HepG2 (cell line): ENCODE measurements around the gene LHFPL2. TPM values are rescaled to one million over a fixed set of nuclear protein-coding genes. Genes with fewer than 3 reads are reported as not detected.

Experiments
- ATF5 ChIP-seq: sonication (generic); formaldehyde crosslinking; IDR thresholded peaks from 2 replicates; pipeline ENCODE4 v1.4.0; 2020; ENCODE audit warnings: mild to moderate bottlenecking, low read depth, missing genetic modification reagents
- CHD2 ChIP-seq: IDR thresholded peaks from 2 replicates; pipeline ENCODE4 v1.6.1; 2011; ENCODE audit warnings: low read depth, low read length, improper control_type of control experiment
- GATAD1 ChIP-seq: IDR thresholded peaks from 2 replicates; pipeline ENCODE4 v1.6.1; 2016; ENCODE audit warnings: missing genetic modification reagents, missing compliant biosample characterization
- GATAD2A ChIP-seq: IDR thresholded peaks from 2 replicates; pipeline ENCODE4 v1.6.1; 2016
- KLF16 ChIP-seq, 2 experiments: sonication (generic) in 1 of 2; formaldehyde crosslinking in 1 of 2; IDR thresholded peaks; 2 replicates each; pipeline versions ENCODE4 v1.6.1 to v1.8.0; 2016 to 2023; ENCODE audit warnings: missing genetic modification reagents in 2 of 2, missing compliant biosample characterization in 1 of 2
- MAFG ChIP-seq: sonication (generic); formaldehyde crosslinking; IDR thresholded peaks from 2 replicates; pipeline ENCODE4 v1.5.1; 2020; ENCODE audit warnings: mild to moderate bottlenecking, missing genetic modification reagents
- MEF2D ChIP-seq: sonication (generic); formaldehyde crosslinking; IDR thresholded peaks from 2 replicates; pipeline ENCODE4 v1.5.1; 2020; ENCODE audit warnings: mild to moderate bottlenecking, missing genetic modification reagents
- NONO ChIP-seq, 2 experiments: fragments of 450-650 bp in 1 of 2; sonication (generic) in 1 of 2; formaldehyde crosslinking in 1 of 2; IDR thresholded peaks in 1 of 2; conservative IDR thresholded peaks in 1 of 2; 2 replicates each; pipeline versions ENCODE4 v1.6.1 to v1.8.0; 2017 to 2022; ENCODE audit warnings: mild to moderate bottlenecking in 1 of 2, missing genetic modification reagents in 1 of 2, moderate library complexity in 1 of 2
- PAF1 ChIP-seq: IDR thresholded peaks from 2 replicates; pipeline ENCODE4 v1.6.1; 2016; ENCODE audit warnings: missing genetic modification reagents, missing compliant biosample characterization
- ZBTB8A ChIP-seq: sonication (generic); formaldehyde crosslinking; IDR thresholded peaks from 2 replicates; pipeline ENCODE4 v1.4.0; 2020; ENCODE audit warnings: mild to moderate bottlenecking, low read depth, missing genetic modification reagents, borderline replicate concordance
- ZNF124 ChIP-seq: sonication (generic); formaldehyde crosslinking; IDR thresholded peaks from 2 replicates; pipeline ENCODE4 v1.4.0; 2020; ENCODE audit warnings: missing genetic modification reagents
- ZNF207 ChIP-seq: fragments of 450-650 bp; IDR thresholded peaks from 2 replicates; pipeline ENCODE4 v1.6.1; 2016; ENCODE audit warnings: antibody characterized with exemption, borderline replicate concordance
- ZNF343 ChIP-seq: sonication (generic); formaldehyde crosslinking; IDR thresholded peaks from 2 replicates; pipeline ENCODE4 v1.4.0; 2020; ENCODE audit warnings: mild to moderate bottlenecking, missing genetic modification reagents
- ZNF451 ChIP-seq: sonication (generic); formaldehyde crosslinking; IDR thresholded peaks from 2 replicates; pipeline ENCODE4 v1.5.0; 2020; ENCODE audit warnings: mild to moderate bottlenecking, missing genetic modification reagents
- ZNF460 ChIP-seq: sonication (generic); formaldehyde crosslinking; IDR thresholded peaks from 2 replicates; pipeline ENCODE4 v1.5.1; 2020; ENCODE audit warnings: missing genetic modification reagents, mild to moderate bottlenecking, borderline replicate concordance
- ZNF501 ChIP-seq: sonication (generic); formaldehyde crosslinking; IDR thresholded peaks from 2 replicates; pipeline ENCODE4 v1.5.1; 2020; ENCODE audit warnings: mild to moderate bottlenecking, moderate library complexity, missing genetic modification reagents
- ZNF670 ChIP-seq: sonication (generic); formaldehyde crosslinking; IDR thresholded peaks from 2 replicates; pipeline ENCODE4 v1.8.0; 2022; ENCODE audit warnings: mild to moderate bottlenecking, missing genetic modification reagents, borderline replicate concordance
- ZSCAN30 ChIP-seq: sonication (generic); formaldehyde crosslinking; IDR thresholded peaks from 2 replicates; pipeline ENCODE4 v1.5.0; 2020; ENCODE audit warnings: mild to moderate bottlenecking, missing genetic modification reagents
- polyA plus RNA-seq, 8 experiments: library from polyadenylated mRNA; depleted of rRNA in 3 of 8; stranded (reverse) in 7 of 8; unstranded in 1 of 8; fragments of >200 nt; fragmentation: Illumina TruSeq in 4 of 8; extraction: Trizol in 4 of 8; gene quantifications; 2 replicates each; pipeline versions ENCODE4 v1.2.1 to v1.2.3, GENCODE V29; 2011 to 2016; ENCODE audit warnings: low read depth in 4 of 8, missing spikeins in 1 of 8, mixed read lengths in 1 of 8; ENCODE audit not compliant: insufficient read depth in 1 of 8
- total RNA-seq, 5 experiments: library from RNA; depleted of rRNA; stranded (reverse); fragments of >200 nt; fragmentation: Illumina TruSeq; extraction: Trizol; gene quantifications; 2 replicates each; pipeline ENCODE4 v1.2.3, GENCODE V29; 2016; ENCODE audit warnings: low read depth in 1 of 5
- TF ChIP-seq, protein P1 (sequence below): sonication (generic); formaldehyde crosslinking; IDR thresholded peaks from 2 replicates; pipeline ENCODE4 v1.8.0; 2023; ENCODE audit warnings: mild to moderate bottlenecking, missing genetic modification reagents
- TF ChIP-seq, protein P2 (sequence below): sonication (generic); formaldehyde crosslinking; IDR thresholded peaks from 2 replicates; pipeline ENCODE4 v1.8.0; 2022; ENCODE audit warnings: mild to moderate bottlenecking, missing genetic modification reagents
- TF ChIP-seq, protein P3 (sequence below): sonication (generic); formaldehyde crosslinking; IDR thresholded peaks from 2 replicates; pipeline ENCODE4 v1.9.0; 2021; ENCODE audit warnings: missing genetic modification reagents, borderline replicate concordance
- TF ChIP-seq, protein P4 (sequence below): sonication (generic); formaldehyde crosslinking; IDR thresholded peaks from 2 replicates; pipeline ENCODE4; 2020; ENCODE audit warnings: missing genetic modification reagents, mild to moderate bottlenecking, borderline replicate concordance

LHFPL2 gene
- total and polyA plus RNA-seq, 2 of the 13 experiments (the other 11 are each of a cell fraction or from before 2014, with no cell fraction given): 6.0 to 20.0 TPM

GRCh38 chr5:78640662-78641474 is 7.7 kb downstream of the LHFPL2 start (continued):
- no peak for TF ChIP-seq ZNF460 (CRISPR knock-in tag)
- TF ChIP-seq, protein P1, sequence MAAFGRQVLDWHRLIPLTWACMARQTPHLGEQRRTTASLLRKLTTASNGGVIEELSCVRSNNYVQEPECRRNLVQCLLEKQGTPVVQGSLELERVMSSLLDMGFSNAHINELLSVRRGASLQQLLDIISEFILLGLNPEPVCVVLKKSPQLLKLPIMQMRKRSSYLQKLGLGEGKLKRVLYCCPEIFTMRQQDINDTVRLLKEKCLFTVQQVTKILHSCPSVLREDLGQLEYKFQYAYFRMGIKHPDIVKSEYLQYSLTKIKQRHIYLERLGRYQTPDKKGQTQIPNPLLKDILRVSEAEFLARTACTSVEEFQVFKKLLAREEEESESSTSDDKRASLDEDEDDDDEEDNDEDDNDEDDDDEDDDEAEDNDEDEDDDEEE (CRISPR knock-in tag): no peak
- TF ChIP-seq MAFG (CRISPR knock-in tag): no peak
- no peak for TF ChIP-seq ZNF343 (CRISPR knock-in tag)
- no peak for TF ChIP-seq ZNF124 (CRISPR knock-in tag)
- no peak for TF ChIP-seq ZNF207
- TF ChIP-seq PAF1 (CRISPR knock-in tag): no peak
- TF ChIP-seq CHD2: no peak
- 0 out of 4 replicates have a peak, but pooled peaks of 1 of the 2 experiments have one; percentile 30 for TF ChIP-seq KLF16 (CRISPR knock-in tag; IDR thresholded peaks at IDR 0.05)
- TF ChIP-seq GATAD1 (CRISPR knock-in tag): no peak
- no peak for TF ChIP-seq ZSCAN30
- TF ChIP-seq ZNF670 (CRISPR knock-in tag): peak; percentile 52; the same call in 1 of the 2 replicates
- TF ChIP-seq GATAD2A (CRISPR knock-in tag): peak; percentile 87
- TF ChIP-seq, protein P2, sequence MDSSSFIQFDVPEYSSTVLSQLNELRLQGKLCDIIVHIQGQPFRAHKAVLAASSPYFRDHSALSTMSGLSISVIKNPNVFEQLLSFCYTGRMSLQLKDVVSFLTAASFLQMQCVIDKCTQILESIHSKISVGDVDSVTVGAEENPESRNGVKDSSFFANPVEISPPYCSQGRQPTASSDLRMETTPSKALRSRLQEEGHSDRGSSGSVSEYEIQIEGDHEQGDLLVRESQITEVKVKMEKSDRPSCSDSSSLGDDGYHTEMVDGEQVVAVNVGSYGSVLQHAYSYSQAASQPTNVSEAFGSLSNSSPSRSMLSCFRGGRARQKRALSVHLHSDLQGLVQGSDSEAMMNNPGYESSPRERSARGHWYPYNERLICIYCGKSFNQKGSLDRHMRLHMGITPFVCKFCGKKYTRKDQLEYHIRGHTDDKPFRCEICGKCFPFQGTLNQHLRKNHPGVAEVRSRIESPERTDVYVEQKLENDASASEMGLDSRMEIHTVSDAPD: no peak
- no peak for TF ChIP-seq ATF5 (CRISPR knock-in tag)
- TF ChIP-seq MEF2D (CRISPR knock-in tag): no peak
- no peak for TF ChIP-seq ZBTB8A (CRISPR knock-in tag)
- TF ChIP-seq, protein P3, sequence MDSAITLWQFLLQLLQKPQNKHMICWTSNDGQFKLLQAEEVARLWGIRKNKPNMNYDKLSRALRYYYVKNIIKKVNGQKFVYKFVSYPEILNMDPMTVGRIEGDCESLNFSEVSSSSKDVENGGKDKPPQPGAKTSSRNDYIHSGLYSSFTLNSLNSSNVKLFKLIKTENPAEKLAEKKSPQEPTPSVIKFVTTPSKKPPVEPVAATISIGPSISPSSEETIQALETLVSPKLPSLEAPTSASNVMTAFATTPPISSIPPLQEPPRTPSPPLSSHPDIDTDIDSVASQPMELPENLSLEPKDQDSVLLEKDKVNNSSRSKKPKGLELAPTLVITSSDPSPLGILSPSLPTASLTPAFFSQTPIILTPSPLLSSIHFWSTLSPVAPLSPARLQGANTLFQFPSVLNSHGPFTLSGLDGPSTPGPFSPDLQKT: no peak
- no peak for TF ChIP-seq ZNF451
- TF ChIP-seq, protein P4, sequence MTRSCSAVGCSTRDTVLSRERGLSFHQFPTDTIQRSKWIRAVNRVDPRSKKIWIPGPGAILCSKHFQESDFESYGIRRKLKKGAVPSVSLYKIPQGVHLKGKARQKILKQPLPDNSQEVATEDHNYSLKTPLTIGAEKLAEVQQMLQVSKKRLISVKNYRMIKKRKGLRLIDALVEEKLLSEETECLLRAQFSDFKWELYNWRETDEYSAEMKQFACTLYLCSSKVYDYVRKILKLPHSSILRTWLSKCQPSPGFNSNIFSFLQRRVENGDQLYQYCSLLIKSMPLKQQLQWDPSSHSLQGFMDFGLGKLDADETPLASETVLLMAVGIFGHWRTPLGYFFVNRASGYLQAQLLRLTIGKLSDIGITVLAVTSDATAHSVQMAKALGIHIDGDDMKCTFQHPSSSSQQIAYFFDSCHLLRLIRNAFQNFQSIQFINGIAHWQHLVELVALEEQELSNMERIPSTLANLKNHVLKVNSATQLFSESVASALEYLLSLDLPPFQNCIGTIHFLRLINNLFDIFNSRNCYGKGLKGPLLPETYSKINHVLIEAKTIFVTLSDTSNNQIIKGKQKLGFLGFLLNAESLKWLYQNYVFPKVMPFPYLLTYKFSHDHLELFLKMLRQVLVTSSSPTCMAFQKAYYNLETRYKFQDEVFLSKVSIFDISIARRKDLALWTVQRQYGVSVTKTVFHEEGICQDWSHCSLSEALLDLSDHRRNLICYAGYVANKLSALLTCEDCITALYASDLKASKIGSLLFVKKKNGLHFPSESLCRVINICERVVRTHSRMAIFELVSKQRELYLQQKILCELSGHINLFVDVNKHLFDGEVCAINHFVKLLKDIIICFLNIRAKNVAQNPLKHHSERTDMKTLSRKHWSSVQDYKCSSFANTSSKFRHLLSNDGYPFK (CRISPR knock-in tag): no peak
- TF ChIP-seq ZNF501 (CRISPR knock-in tag): no peak
- TF ChIP-seq NONO (IDR thresholded peaks at IDR 0.05): no peak
- no peak for TF ChIP-seq NONO (CRISPR knock-in tag; conservative IDR thresholded peaks at IDR 0.05)
